Measurements from ENCODE around the gene SNAI1.

Gene SNAI1

DNA sequence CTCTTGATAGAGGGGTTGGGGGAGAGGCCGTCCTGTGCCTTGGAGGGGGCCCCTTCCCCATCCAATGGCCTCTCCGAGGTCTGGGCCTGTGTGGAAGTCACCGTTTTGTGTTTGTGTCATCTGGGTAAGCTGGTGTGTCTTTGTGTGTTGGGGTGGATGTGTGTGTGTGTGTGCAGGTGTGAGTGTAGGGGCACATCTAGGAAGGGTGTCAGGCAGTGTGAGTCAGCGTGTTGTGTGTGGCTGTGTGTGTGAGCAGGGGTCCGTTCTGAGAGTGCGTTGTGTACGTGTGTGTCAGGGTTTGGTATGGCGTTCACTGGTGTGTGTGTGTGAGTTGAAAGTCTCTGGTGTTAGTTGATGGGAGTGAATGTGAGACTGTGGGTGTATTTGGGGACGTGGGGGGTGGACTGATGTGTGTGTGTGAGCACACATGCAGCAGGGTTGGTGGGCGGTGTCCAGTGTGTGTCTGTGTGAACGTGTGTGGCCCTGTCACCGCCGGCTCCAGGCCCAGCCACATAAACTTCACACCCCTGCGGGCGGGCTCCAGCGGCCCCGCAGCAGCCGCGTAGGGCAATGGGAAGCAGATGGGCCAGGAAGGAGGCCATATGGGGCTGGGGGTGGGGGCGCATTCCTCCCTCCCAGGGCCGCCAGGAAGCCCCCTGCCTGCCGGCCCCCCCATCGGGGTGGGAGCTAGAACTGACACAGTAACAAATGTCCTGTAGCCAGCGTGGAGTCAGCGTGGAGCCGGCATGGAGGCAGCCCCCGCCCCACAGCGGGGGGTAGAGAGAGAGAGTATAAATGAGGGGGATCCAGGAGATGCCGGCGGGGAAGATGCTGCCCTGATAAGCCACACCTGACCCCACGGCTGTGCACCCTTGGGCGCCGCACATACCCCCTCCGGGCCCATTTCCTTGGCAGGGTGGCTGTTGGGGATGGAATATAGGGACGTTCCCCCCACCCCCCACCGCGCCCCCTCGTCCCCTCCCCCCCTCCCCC, 32.1 kb downstream of the SNAI1 start:
- peak; percentile 65 for DNase-seq

- no peak for DNase-seq
These were observed 32.8 kb downstream of the SNAI1 start for GRCh38 chr20:50015636-50015992.

DNA sequence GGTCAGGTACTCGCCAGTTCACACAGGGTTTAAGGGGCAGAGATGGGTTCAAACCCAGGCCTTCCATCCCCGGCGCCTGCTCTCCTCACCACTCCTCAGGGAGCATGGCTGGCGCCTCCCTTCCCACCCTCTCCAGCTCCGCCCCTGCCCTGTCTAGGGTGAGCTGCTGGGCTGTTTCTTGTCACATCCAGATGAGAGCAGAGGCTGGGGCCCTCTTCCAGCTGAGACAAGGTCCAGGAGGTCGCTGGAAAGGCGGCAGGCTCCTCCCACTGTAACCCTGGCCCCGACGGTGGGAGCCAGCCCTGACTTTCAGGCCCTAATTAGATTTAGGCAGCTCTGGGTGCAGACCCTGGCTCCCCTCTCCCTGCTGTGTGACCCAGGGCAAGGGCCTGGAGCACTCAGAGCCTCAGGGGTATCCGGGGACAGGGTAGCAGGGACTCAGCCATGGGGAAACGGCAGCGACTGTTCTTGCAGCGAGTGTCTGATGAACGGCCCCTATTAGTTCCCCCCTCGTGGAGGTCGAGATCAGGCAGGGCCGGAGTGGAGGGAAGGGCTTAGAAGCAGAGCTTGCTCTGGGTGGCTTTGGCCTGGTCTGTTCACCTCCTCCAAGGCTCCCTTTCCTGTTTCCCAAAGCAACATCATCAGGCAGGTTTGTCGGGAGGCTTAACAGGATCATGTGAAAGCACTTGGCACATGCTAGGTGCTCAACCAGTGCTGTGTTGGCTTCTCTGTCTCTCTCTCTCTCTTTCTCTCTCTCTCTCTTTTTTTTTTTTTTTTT, 33.4 kb downstream of the SNAI1 start:
- peak; percentile 34 for DNase-seq

DNA sequence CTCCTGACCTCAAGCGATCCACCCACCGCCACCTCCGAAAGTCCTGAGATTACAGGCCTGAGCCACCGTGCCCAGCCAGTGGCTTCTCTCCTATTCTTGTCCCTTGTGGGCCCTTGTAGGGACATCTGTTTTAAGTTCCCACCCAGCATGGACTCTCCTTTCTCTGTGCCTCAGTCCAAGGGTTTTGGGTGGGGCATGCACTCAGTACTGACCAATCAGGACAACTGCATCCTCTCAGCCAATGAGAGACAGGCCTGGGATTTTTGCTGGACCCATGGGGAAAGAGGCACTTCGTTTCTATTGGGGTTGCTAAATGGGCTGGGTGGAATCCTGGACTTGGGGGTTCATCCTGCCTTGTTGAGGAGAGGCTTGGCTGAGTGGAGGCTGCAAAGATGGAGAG, 34.4 kb downstream of the SNAI1 start:
- DNase-seq: no peak

- DNase-seq: peak; percentile 34
These were observed 34.9 kb downstream of the SNAI1 start for GRCh38 chr20:50017576-50018248.

GRCh38 chr20:50019466-50020256, 36.9 kb downstream of the SNAI1 start:
- no peak for DNase-seq

DNA sequence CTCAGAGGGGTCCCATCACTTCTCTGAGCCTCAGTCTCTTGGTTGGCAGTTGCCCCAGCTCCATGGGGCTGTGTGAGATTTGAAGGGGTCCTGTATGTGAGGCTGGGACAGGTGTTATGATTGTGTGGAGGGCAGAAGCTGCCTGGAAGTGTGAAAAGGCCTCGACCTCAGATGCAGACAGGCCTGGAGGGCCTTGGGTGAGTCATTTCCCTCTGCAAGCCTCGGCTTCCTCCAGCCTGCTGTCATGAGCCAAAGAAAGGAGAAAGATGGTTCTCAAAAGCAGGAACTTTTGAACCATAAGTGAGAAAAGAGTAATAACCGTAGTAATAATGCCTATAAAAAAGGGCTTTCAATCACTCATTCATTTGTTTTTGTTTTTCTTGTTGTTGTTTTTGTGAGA, 37.5 kb downstream of the SNAI1 start:
- no peak for DNase-seq

DNA sequence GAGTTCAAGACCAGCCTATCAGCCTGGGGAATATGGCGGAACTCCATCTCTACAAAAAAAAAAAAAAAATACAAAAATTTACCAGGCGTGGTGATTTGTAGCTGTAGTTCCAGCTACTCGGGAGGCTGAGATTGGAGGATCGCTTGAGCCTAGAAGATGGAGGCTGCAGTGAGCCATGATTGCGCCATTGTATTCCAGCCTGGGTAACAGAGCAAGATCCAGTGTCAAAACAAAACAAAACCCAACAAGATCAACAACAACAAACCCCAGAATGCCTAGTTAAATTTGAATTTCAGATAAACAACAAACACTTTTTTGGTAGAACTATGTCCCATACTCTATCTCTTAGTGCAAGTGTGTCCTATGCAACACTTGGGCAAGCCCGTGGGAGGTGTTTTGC, 39.9 kb downstream of the SNAI1 start:
- no peak for DNase-seq

DNA sequence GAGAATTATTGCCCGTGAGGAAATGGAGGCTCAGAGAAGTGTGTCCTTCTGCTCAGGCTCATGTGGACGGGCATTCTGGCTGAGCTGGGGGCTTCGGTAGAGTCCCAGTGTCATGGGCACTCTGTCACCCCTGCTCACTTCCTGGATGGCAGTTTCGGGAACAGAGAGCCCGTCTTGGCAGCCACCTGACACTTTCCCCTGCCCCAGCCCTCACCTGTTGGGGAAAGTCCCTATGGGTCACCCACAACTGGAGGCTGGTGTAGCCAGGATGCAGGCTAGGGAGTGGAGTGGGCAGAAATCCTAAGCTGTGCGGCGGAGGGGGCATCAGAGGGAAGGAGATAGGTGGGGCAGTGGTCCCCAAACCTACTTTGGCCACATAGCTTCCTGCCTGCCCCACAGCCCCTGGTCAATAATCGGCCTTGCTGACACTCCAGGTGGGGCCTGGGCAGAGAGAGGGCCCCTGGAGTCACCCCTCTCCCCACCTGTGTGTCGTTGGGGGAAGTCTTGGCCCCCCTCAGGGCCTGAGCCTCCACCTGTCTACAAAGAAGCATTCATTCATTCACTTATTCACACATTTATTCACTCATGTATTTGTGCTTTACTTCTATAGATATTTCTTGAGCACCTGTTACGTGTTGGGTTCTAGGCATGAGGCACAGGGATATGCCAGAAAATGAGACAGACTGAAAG, 40.5 kb downstream of the SNAI1 start:
- no peak for DNase-seq

DNA sequence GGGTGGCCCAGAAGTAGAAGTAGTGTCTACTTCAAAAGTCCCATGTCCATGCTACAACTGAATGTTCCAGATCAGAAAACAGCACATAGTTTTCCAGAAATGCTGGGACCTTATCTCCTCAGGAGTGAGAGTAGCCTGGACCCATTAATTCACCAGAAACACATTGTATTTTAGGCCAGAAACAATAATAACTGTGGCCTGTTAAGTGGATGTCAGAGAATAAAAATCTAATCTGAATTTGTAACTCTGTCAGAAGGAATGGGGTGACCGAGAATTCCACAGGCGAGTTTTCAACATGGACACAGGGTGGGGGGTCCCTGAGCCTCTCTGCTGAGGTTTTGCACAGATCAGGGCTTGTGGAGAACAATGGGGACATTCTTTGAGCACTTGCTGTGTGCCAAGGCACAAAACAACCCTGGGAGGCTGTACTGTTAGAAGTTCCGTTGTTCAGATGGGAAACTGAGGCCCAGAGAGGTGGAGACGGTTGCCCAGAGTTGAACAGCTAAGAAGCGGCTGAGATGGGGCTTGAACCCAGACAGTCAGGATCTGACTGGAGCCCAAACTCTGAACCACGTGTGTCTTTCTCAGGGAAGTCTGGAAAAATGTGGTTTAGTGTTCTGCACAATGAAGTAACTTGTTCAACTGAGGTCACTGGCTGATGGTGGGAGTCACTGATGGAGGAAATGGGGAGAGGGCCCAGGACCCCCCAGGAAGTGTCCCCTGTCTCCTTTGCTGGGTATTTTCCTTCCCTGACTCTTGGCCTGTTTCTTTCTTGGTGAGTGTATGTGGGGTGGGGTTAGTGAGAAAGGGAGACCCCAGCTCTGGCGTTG, 44.2 kb downstream of the SNAI1 start:
- DNase-seq: no peak

GRCh38 chr20:50027611-50028105, 44.9 kb downstream of the SNAI1 start:
- peak; percentile 83 for DNase-seq

GRCh38 chr20:50029083-50029696, 46.4 kb downstream of the SNAI1 start:
- no peak for DNase-seq

DNA sequence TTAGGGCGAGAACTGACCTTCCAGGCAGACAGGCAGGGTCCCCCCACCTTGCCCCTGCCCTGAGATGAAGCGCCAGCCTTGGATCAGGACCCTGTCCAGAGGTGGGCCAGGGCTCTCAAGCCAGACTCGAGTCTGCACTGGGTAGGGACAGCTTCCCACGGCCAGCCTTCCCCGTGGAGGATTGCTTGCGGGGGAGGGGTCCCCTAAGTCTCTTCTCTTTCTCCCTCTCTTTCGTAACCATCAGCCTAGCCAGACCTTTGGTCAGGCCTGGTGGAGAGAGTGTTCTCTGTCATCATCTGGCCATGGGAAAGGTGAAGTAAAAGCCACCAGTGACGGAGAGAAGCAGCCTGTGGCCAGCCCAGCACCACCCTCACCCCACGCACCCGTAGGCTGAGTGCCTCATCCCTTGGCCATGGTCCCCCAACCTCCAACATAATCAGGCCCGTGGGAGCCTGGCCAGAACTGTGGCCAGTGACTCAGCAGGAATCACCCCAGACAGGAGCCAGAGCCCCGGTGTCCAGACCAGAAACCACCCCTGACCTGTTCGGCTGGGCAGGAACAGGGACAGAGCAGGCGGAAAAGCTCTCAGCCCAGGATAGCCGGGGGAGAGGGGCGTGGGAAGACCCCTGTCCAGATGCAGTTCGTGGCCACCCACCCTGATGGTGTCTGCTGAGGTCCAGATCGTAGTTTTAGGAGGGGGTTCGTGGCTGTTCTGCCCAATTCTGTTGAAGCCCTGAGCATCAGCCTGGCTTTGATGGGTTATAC, 47.1 kb downstream of the SNAI1 start:
- DNase-seq: no peak

- no peak for DNase-seq
These were observed 50.3 kb downstream of the SNAI1 start for GRCh38 chr20:50032955-50033666.

DNA sequence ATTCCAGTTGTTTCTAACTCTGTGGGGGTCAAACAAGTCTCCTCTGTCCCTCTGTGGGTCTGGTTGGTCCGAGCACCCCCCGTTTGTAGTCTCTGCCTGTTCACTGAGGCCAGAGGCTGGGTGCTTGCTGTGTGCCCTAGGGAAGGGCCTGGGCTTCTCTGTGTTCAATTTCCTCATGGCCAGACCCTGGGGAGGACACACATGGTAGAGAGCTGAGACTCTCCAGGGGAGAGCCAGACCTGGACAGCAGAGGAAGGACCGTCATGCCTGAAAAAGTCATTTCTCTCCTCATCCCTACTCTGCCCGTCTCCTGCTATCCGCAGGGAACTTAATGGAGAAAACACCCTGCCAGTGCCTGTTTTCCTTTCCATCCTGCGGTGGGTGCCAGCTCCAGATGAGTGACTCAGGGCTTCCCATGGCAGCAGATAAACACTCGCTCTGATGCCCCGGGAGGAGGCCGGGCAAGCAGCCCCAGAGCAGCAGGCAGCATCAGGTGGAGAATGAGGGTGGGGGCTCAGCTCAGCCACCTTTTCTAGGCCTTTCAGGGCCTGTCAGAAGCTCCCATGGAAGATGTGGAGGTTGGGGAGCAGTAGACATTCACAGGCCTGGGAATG, 51.9 kb downstream of the SNAI1 start:
- peak; percentile 82 for DNase-seq

- DNase-seq: no peak
These were observed 53.9 kb downstream of the SNAI1 start for GRCh38 chr20:50036703-50037102.

DNA sequence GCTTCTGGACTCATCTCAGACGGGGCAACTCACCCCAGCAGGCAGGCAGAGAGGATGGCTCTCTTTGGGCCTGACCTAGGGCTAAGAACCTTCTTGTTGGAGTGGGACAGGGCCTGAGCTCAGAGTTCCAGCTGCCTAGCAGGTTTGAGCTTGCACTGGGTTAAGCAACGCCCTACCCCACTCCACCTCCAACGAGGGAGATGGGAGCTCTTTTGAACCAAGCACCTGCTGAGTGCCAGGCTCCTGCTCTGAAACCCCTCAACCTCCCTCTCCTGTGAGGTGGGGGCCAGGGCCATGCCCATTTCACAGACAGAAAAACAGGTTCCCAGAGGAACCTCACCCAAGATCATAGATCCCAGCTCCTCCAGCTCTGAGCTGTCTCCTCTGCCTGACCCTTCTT, 54.3 kb downstream of the SNAI1 start:
- no peak for DNase-seq

DNA sequence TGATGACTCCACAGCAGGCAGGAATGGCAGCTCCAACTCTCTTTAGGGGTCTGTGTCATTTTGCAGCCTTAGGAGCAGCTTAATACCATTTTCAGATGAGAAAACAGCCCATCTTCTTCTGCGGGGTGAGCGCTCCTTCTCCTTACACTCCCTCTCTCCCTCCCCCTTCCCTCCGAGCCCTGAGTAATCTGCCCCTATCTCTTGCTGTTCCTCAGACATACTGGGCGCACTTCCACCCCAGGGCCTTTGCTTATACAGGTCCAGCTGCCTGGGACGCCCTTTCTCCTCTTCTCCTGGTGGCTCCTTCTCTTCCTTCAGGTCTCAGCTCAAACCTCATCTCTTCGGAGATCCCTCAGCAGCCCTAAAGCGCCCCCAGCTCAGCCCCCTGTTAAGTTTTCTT, 54.8 kb downstream of the SNAI1 start:
- no peak for DNase-seq
